ENCODE data around the gene SLC17A1.

SLC17A1 gene

GRCh38 chr6:25764611-25765010, 67.2 kb downstream of the SLC17A1 start:
- H3K4me1 ChIP-seq: no peaks in the 10 kb centered on the region
- TF ChIP-seq CTCF (IDR thresholded peaks at IDR 0.05; ENCODE audit: low read depth, low read length): no peak
- H3K27me3 ChIP-seq: no peaks in the 10 kb centered on the region
- DNase-seq: no peak
- no peaks in the 10 kb centered on the region for H3K36me3 ChIP-seq
- no peak overlapping the region for H3K4me3 ChIP-seq (ENCODE audit: low read depth, low read length)
- no peaks in the 10 kb centered on the region for H3K9me3 ChIP-seq

- no peak for DNase-seq
- no peaks in the 10 kb centered on the region for H3K36me3 ChIP-seq
- TF ChIP-seq CTCF (IDR thresholded peaks at IDR 0.05; ENCODE audit: low read depth, low read length): no peak
- no peak overlapping the region for H3K4me3 ChIP-seq (ENCODE audit: low read depth, low read length)
- no peaks in the 10 kb centered on the region for H3K9me3 ChIP-seq
- H3K27me3 ChIP-seq: no peaks in the 10 kb centered on the region
- no peaks in the 10 kb centered on the region for H3K4me1 ChIP-seq
Measured at GRCh38 chr6:25757936-25758642, 73.8 kb downstream of the SLC17A1 start.

- no peak overlapping the region for H3K4me3 ChIP-seq (ENCODE audit: low read depth, low read length)
- no peaks in the 10 kb centered on the region for H3K9me3 ChIP-seq
- DNase-seq: no peak
- no peaks in the 10 kb centered on the region for H3K36me3 ChIP-seq
- no peaks in the 10 kb centered on the region for H3K27me3 ChIP-seq
- no peaks in the 10 kb centered on the region for H3K4me1 ChIP-seq
- no peak for TF ChIP-seq CTCF (IDR thresholded peaks at IDR 0.05; ENCODE audit: low read depth, low read length)
Measured at GRCh38 chr6:25756382-25757363, 75.2 kb downstream of the SLC17A1 start.

- no peak for TF ChIP-seq CTCF (IDR thresholded peaks at IDR 0.05; ENCODE audit: low read depth, low read length)
- H3K36me3 ChIP-seq: no peaks in the 10 kb centered on the region
- no peaks in the 10 kb centered on the region for H3K9me3 ChIP-seq
- DNase-seq: no peak
- no peaks in the 10 kb centered on the region for H3K4me1 ChIP-seq
- H3K27me3 ChIP-seq: no peaks in the 10 kb centered on the region
- H3K4me3 ChIP-seq (ENCODE audit: low read depth, low read length): no peak overlapping the region
Measured at GRCh38 chr6:25755483-25755882, 76.4 kb downstream of the SLC17A1 start.

GRCh38 chr6:25754535-25754934, 77.3 kb downstream of the SLC17A1 start, which contains the start of gene SLC17A4:
TSS of gene SLC17A4 (plus strand) at chr6:25754742. CDS start at chr6:25761963, 7,221 bp downstream.
- Histone ChIP-seq H3K4me3 (ENCODE audit: low read depth, low read length) (no peak within 1 kb of the TSS), H3K27me3 (no peaks in the 10 kb centered on the region), H3K36me3 (no peaks in the 10 kb centered on the region), H3K9me3 (no peaks in the 10 kb centered on the region), H3K4me1 (no peaks in the 10 kb centered on the region)
- no peak for DNase-seq
- TF ChIP-seq CTCF (IDR thresholded peaks at IDR 0.05; ENCODE audit: low read depth, low read length): no peak

Data from BE2C (cell line).